WTC11 (cell line): ENCODE data around the gene MALL. TPM values are rescaled to one million over a fixed set of nuclear protein-coding genes. Genes with fewer than 3 reads are reported as not detected.

Experiments used
- ATAC-seq: fragments of 200-7000 bp; cut with Tn5 transposase; 2 replicates; pipeline ENCODE4 v1.10.0; 2021; ENCODE audit warnings: mild to moderate bottlenecking, moderate library complexity
- CTCF ChIA-PET: fragments of 300-600 bp; sonication (Branson Sonifier 250); formaldehyde crosslinking; loops from one replicate; lab custom pipeline; 2021; ENCODE audit warnings: antibody characterized with exemption; lab: Charles Lee
- POLR2A ChIA-PET: fragments of 350-600 bp; sonication (Branson Sonifier 250); formaldehyde crosslinking; loops from one replicate; lab custom pipeline; 2021; ENCODE audit warnings: antibody characterized with exemption; lab: Charles Lee
- DNase-seq: peaks from one replicate; pipeline ENCODE4 v3.0.0; 2021; ENCODE audit warnings: low spot score
- H3K27ac Mint-ChIP-seq: 2 replicates; pipeline ENCODE4 v1.8.0; 2021; ENCODE audit warnings: mixed read lengths
- H3K27me3 Mint-ChIP-seq: 2 replicates; pipeline ENCODE4 v1.8.0; 2021; ENCODE audit warnings: low read depth, mild to moderate bottlenecking, moderate library complexity, mixed read lengths
- H3K36me3 Mint-ChIP-seq: 2 replicates; pipeline ENCODE4 v1.8.0; 2021; ENCODE audit warnings: mixed read lengths
- H3K4me1 Mint-ChIP-seq: 2 replicates; pipeline ENCODE4 v1.8.0; 2022; ENCODE audit warnings: mixed read lengths
- H3K4me3 Mint-ChIP-seq: 2 replicates; pipeline ENCODE4 v1.8.0; 2021; ENCODE audit warnings: mild to moderate bottlenecking, moderate library complexity, mixed read lengths
- H3K9me3 Mint-ChIP-seq: 2 replicates; pipeline ENCODE4 v1.8.0; 2021; ENCODE audit warnings: mixed read lengths
- ATF1 ChIP-seq: sonication (generic); formaldehyde crosslinking; IDR thresholded peaks from 2 replicates; pipeline ENCODE4 v1.8.1; 2023; ENCODE audit warnings: mild to moderate bottlenecking, moderate library complexity, missing genetic modification reagents
- CREB1 ChIP-seq: sonication (generic); formaldehyde crosslinking; IDR thresholded peaks from 2 replicates; pipeline ENCODE4 v1.8.0; 2023; ENCODE audit warnings: mild to moderate bottlenecking, missing genetic modification reagents
- E2F4 ChIP-seq: sonication (generic); formaldehyde crosslinking; IDR thresholded peaks from 2 replicates; pipeline ENCODE4 v1.8.1; 2022; ENCODE audit warnings: low read depth, mild to moderate bottlenecking, moderate library complexity, missing genetic modification reagents, borderline replicate concordance
- FOXP1 ChIP-seq: sonication (generic); formaldehyde crosslinking; IDR thresholded peaks from 2 replicates; pipeline ENCODE4 v1.8.0; 2022; ENCODE audit warnings: missing genetic modification reagents, mild to moderate bottlenecking, moderate library complexity, borderline replicate concordance
- IRF2 ChIP-seq: sonication (generic); formaldehyde crosslinking; IDR thresholded peaks from 2 replicates; pipeline ENCODE4 v1.8.0; 2022; ENCODE audit warnings: low read depth, missing genetic modification reagents, borderline replicate concordance
- JAZF1 ChIP-seq: fragments of 250-450 bp; sonication (Bioruptor Pico); IDR thresholded peaks from 2 replicates; pipeline ENCODE4 v1.9.0; 2021; ENCODE audit warnings: moderate library complexity, mild to moderate bottlenecking, inconsistent platforms
- MLX ChIP-seq: sonication (generic); formaldehyde crosslinking; IDR thresholded peaks from 2 replicates; pipeline ENCODE4 v1.8.1; 2023; ENCODE audit warnings: mild to moderate bottlenecking, missing genetic modification reagents, moderate library complexity
- MXD4 ChIP-seq: fragments of 250-450 bp; sonication (Bioruptor Pico); IDR thresholded peaks from 2 replicates; pipeline ENCODE4 v1.8.0; 2021; ENCODE audit warnings: mild to moderate bottlenecking, moderate library complexity, borderline replicate concordance
- SMAD4 ChIP-seq: sonication (generic); formaldehyde crosslinking; IDR thresholded peaks from 2 replicates; pipeline ENCODE4 v1.8.0; 2022; ENCODE audit warnings: mild to moderate bottlenecking, missing genetic modification reagents
- SP1 ChIP-seq: sonication (generic); formaldehyde crosslinking; conservative IDR thresholded peaks from 2 replicates; pipeline ENCODE4 v1.8.1; 2022; ENCODE audit warnings: missing genetic modification reagents
- TCF7 ChIP-seq: sonication (generic); formaldehyde crosslinking; IDR thresholded peaks from 2 replicates; pipeline ENCODE4 v1.8.0; 2022; ENCODE audit warnings: mild to moderate bottlenecking, low read depth, missing genetic modification reagents, moderate library complexity
- TEAD4 ChIP-seq: sonication (generic); formaldehyde crosslinking; IDR thresholded peaks from 2 replicates; pipeline ENCODE4 v1.8.0; 2022; ENCODE audit warnings: mild to moderate bottlenecking, missing genetic modification reagents
- ZNF512 ChIP-seq: sonication (generic); formaldehyde crosslinking; IDR thresholded peaks from 2 replicates; pipeline ENCODE4 v1.8.1; 2022; ENCODE audit warnings: missing genetic modification reagents, borderline replicate concordance
- ZNF532 ChIP-seq: fragments of 250-450 bp; sonication (Bioruptor Pico); IDR thresholded peaks from 2 replicates; pipeline ENCODE4 v1.9.0; 2021; ENCODE audit warnings: mild to moderate bottlenecking, borderline replicate concordance
- total RNA-seq: library from RNA; stranded (reverse); gene quantifications from 3 replicates; pipeline ENCODE4 v1.2.3, GENCODE V29; 2021
- TF ChIP-seq, protein P1 (sequence below): fragments of 250-450 bp; sonication (Bioruptor Pico); IDR thresholded peaks from 2 replicates; pipeline ENCODE4 v1.9.0; 2021; ENCODE audit warnings: mild to moderate bottlenecking
- TF ChIP-seq, protein P2 (sequence below): sonication (generic); formaldehyde crosslinking; conservative IDR thresholded peaks from 2 replicates; pipeline ENCODE4 v1.8.1; 2022; ENCODE audit warnings: mild to moderate bottlenecking, missing genetic modification reagents
- TF ChIP-seq, protein P3 (sequence below): sonication (generic); formaldehyde crosslinking; IDR thresholded peaks from 2 replicates; pipeline ENCODE4 v1.8.0; 2023; ENCODE audit warnings: missing genetic modification reagents

The MALL gene
- total RNA-seq, 1 experiment from 2014 or later, result 3.8 TPM

- H3K27ac Mint-ChIP-seq, result no peak overlapping the region
- H3K36me3 Mint-ChIP-seq, result peaks cover 4% of the 10 kb centered on the region; the same call in 1 of the 2 replicates
- H3K4me3 Mint-ChIP-seq, result no peak overlapping the region
- ATAC-seq (no peak), DNase-seq (no peak)
- TF ChIP-seq ZNF512 (CRISPR knock-in tag) (no peak), ZNF532 (CRISPR knock-in tag) (no peak)
- TF ChIP-seq, protein P1, sequence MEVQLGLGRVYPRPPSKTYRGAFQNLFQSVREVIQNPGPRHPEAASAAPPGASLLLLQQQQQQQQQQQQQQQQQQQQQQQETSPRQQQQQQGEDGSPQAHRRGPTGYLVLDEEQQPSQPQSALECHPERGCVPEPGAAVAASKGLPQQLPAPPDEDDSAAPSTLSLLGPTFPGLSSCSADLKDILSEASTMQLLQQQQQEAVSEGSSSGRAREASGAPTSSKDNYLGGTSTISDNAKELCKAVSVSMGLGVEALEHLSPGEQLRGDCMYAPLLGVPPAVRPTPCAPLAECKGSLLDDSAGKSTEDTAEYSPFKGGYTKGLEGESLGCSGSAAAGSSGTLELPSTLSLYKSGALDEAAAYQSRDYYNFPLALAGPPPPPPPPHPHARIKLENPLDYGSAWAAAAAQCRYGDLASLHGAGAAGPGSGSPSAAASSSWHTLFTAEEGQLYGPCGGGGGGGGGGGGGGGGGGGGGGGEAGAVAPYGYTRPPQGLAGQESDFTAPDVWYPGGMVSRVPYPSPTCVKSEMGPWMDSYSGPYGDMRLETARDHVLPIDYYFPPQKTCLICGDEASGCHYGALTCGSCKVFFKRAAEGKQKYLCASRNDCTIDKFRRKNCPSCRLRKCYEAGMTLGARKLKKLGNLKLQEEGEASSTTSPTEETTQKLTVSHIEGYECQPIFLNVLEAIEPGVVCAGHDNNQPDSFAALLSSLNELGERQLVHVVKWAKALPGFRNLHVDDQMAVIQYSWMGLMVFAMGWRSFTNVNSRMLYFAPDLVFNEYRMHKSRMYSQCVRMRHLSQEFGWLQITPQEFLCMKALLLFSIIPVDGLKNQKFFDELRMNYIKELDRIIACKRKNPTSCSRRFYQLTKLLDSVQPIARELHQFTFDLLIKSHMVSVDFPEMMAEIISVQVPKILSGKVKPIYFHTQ (CRISPR knock-in tag), result no peak
- no peaks in the 10 kb centered on the region for H3K27me3 Mint-ChIP-seq
- CTCF ChIA-PET, result interaction anchor here (0.8 kb wide), 1 partner anchor 15 kb away, joined by 4 read pairs; the partner anchor contains the start of gene MALL
- H3K4me1 Mint-ChIP-seq, result no peaks in the 10 kb centered on the region
- peaks cover 30% of the 10 kb centered on the region for H3K9me3 Mint-ChIP-seq
- POLR2A ChIA-PET, result no interaction called here
Measured at GRCh38 chr2:110130757-110131156, 15.1 kb upstream of the MALL start.

- Mint-ChIP-seq H3K27me3 (no peaks in the 10 kb centered on the region), H3K4me3 (no peak overlapping the region), H3K9me3 (0 out of 2 replicates have a peak, but pooled peaks cover 1% of the 10 kb centered on the region), H3K4me1 (no peaks in the 10 kb centered on the region), H3K36me3 (no peaks in the 10 kb centered on the region), H3K27ac (no peak overlapping the region)
- no peak for DNase-seq
- ChIA-PET CTCF (no interaction called here), POLR2A (no interaction called here)
- no peak for ATAC-seq
- TF ChIP-seq MLX (CRISPR knock-in tag), result no peak
- TF ChIP-seq, protein P2, sequence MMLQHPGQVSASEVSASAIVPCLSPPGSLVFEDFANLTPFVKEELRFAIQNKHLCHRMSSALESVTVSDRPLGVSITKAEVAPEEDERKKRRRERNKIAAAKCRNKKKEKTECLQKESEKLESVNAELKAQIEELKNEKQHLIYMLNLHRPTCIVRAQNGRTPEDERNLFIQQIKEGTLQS, result no peak
- no peak for TF ChIP-seq SMAD4 (CRISPR knock-in tag)
- no peak for TF ChIP-seq E2F4 (CRISPR knock-in tag)
- no peak for TF ChIP-seq FOXP1 (CRISPR knock-in tag)
- no peak for TF ChIP-seq JAZF1 (CRISPR knock-in tag)
- TF ChIP-seq ZNF512 (CRISPR knock-in tag), result no peak
- no peak for TF ChIP-seq SP1 (CRISPR knock-in tag)
- TF ChIP-seq, protein P3, sequence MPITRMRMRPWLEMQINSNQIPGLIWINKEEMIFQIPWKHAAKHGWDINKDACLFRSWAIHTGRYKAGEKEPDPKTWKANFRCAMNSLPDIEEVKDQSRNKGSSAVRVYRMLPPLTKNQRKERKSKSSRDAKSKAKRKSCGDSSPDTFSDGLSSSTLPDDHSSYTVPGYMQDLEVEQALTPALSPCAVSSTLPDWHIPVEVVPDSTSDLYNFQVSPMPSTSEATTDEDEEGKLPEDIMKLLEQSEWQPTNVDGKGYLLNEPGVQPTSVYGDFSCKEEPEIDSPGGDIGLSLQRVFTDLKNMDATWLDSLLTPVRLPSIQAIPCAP (CRISPR knock-in tag), result no peak
- no peak for TF ChIP-seq ATF1 (CRISPR knock-in tag)
- TF ChIP-seq, protein P1 (CRISPR knock-in tag), result no peak
- no peak for TF ChIP-seq MXD4 (CRISPR knock-in tag)
- TF ChIP-seq CREB1 (CRISPR knock-in tag), result no peak
- no peak for TF ChIP-seq IRF2 (CRISPR knock-in tag)
- no peak for TF ChIP-seq TEAD4 (CRISPR knock-in tag)
- TF ChIP-seq TCF7 (CRISPR knock-in tag), result no peak
Measured at GRCh38 chr2:110126906-110127305, 11.3 kb upstream of the MALL start.
